CD4-positive, CD25-positive, alpha-beta regulatory T cell (primary cell): Measurements from ENCODE around the gene C11orf71. TPM values are rescaled to one million over a fixed set of nuclear protein-coding genes. Genes with fewer than 3 reads are reported as not detected.

ENCODE experiments used
- ATAC-seq, 2 donors: fragments of 150-1000 bp; cut with Tn5 transposase; one replicate each; pipeline ENCODE4 v1.10.0; 2021; ENCODE audit warnings: low read depth in 2 of 2, moderate number of reproducible peaks in 2 of 2, moderate library complexity in 1 of 2
- DNase-seq, 3 donors: peaks; one replicate each; pipeline versions ENCODE4 v3.0.0 to v3.0.0-alpha.2; 2012 to 2022; ENCODE audit warnings: mixed read lengths in 1 of 3
- H3K27ac ChIP-seq: one replicate; pipeline ENCODE4 v1.7.0; 2013; ENCODE audit warnings: mild to moderate bottlenecking, low read length; ENCODE audit not compliant: insufficient read depth, poor library complexity, severe bottlenecking
- H3K27me3 ChIP-seq: one replicate; pipeline ENCODE4 v1.7.0; 2013; ENCODE audit warnings: low read length; ENCODE audit not compliant: control insufficient read depth, insufficient read depth
- H3K36me3 ChIP-seq: one replicate; pipeline ENCODE4 v1.7.0; 2013; ENCODE audit warnings: mild to moderate bottlenecking, low read length, moderate library complexity; ENCODE audit not compliant: control insufficient read depth, insufficient read depth
- H3K4me1 ChIP-seq: 2 replicates; pipeline ENCODE4 v1.7.0; 2013; ENCODE audit warnings: mild to moderate bottlenecking, low read length; ENCODE audit not compliant: insufficient read depth, control insufficient read depth, poor library complexity, severe bottlenecking
- H3K4me3 ChIP-seq: one replicate; pipeline ENCODE4 v1.7.0; 2013; ENCODE audit warnings: low read depth, mild to moderate bottlenecking, low read length, moderate library complexity
- H3K9me3 ChIP-seq, 2 experiments: 1 replicate in 1 of 2; 2 replicates in 1 of 2; pipeline ENCODE4 v1.7.0; 2013; ENCODE audit warnings: low read length in 2 of 2, mild to moderate bottlenecking in 1 of 2, moderate library complexity in 1 of 2; ENCODE audit not compliant: control insufficient read depth in 2 of 2
- H3K27ac Mint-ChIP-seq, 3 donors: one replicate each; pipeline ENCODE4 v1.8.0; 2020 to 2022; ENCODE audit warnings: mild to moderate bottlenecking in 3 of 3, mixed read lengths in 3 of 3, moderate library complexity in 2 of 3
- H3K27me3 Mint-ChIP-seq: one replicate; pipeline ENCODE4 v1.8.0; 2022; ENCODE audit warnings: mild to moderate bottlenecking, mixed read lengths
- H3K36me3 Mint-ChIP-seq: one replicate; pipeline ENCODE4 v1.8.0; 2020; ENCODE audit warnings: mixed read lengths
- H3K4me1 Mint-ChIP-seq, 4 donors: one replicate each; pipeline ENCODE4 v1.8.0; 2020 to 2022; ENCODE audit warnings: mixed read lengths in 4 of 4, mild to moderate bottlenecking in 1 of 4
- H3K4me3 Mint-ChIP-seq, 4 donors: one replicate each; pipeline ENCODE4 v1.8.0; 2020 to 2022; ENCODE audit warnings: mild to moderate bottlenecking in 4 of 4, mixed read lengths in 4 of 4, moderate library complexity in 3 of 4
- H3K9me3 Mint-ChIP-seq, 7 donors: one replicate each; pipeline ENCODE4 v1.8.0; 2020 to 2022; ENCODE audit warnings: mixed read lengths in 7 of 7, mild to moderate bottlenecking in 3 of 7, moderate library complexity in 2 of 7
- polyA plus RNA-seq, 4 donors: library from polyadenylated mRNA; unstranded; fragments of 300-500 nt; fragmentation: Illumina TruSeq; gene quantifications; one replicate each; pipeline ENCODE4 v1.2.3, GENCODE V29; 2021
- total RNA-seq: library from RNA; stranded (reverse); gene quantifications from one replicate; pipeline ENCODE4 v1.2.3, GENCODE V29; 2022

C11orf71 gene
- total and polyA plus RNA-seq, 5 donors from 2014 or later = 11.4 to 17.2 (median 15.4) TPM

DNA sequence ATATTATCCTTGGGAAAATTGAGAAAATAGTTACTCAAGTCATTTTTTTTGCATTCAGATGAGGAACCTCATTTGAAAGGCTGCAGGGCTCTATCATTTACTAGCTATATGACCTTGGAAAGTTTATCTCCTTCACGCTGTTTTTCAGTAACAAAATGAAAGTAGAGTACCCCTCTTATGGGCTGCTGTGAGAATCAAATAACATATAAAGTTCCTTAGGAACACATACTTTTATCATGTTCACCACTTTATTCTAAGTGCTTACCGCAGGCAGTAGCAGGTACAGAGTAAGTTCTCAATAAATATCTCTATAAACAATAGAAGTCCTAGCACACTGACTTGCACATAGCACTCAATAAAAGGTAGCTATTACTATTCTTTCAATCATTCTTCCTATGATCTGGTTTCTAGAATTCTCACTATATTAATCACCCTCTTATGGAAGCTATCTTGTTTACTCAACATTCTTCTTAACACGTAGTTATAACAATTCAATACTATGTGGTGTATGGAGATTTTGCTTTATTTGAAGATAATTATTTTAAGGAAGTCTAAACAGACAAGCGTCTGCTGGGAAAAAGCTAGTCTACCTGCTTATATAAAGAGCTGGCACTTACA lies 1.9 kb downstream of the C11orf71 start:
- ATAC-seq (no peak), DNase-seq (no peak)
- Histone ChIP-seq H3K36me3 (peaks cover 3% of the 10 kb centered on the region), H3K4me3 (peak overlapping the region; percentile 88), H3K4me1 (peaks cover 31% of the 10 kb centered on the region), H3K27ac (no peak overlapping the region), H3K27me3 (no peaks in the 10 kb centered on the region), H3K9me3 (no peaks in the 10 kb centered on the region)
- peaks cover 11% of the 10 kb centered on the region for H3K36me3 Mint-ChIP-seq
- H3K27me3 Mint-ChIP-seq = peaks cover 4% of the 10 kb centered on the region
- peak overlapping the region; percentile 96 to 98 (median 96) for H3K4me3 Mint-ChIP-seq
- H3K4me1 Mint-ChIP-seq = peaks cover 25 to 60% (median 36%) of the 10 kb centered on the region in 4 donors
- no peaks in the 10 kb centered on the region for H3K9me3 Mint-ChIP-seq
- peak overlapping the region in 2 of 3 donors; percentile 99 for H3K27ac Mint-ChIP-seq

DNA sequence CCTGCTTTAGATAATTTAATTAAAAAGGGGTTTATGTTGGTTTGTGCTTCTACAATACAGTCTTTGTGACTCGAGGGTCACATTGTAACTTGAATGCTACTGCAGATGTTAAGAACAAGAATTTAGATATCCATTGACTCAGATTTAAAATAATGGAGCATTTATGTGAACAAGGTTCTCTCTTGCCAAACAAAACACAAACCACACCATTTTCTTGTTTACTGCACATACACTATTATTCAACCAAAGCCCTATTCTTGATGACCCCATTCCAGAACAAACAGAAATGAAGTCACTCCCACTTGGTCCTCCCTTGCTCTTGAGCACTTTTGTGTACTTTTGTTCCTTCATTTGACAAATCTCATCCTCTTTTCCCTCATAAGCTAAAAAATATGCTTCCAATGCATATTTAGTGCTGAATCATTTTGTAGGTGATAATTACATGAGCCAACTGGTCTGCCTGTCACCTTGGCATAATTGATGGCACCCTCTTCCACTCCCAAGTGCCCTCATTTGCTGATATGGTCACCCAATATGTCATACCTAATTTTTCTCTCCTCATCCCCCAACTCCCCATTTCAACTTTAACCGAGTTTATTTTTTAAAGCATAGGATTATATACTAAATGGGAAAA lies 2.8 kb downstream of the C11orf71 start:
- Mint-ChIP-seq H3K9me3 (no peaks in the 10 kb centered on the region), H3K4me1 (peaks cover 17 to 52% (median 32%) of the 10 kb centered on the region in 4 donors), H3K36me3 (peaks cover 7% of the 10 kb centered on the region), H3K27me3 (peaks cover 12% of the 10 kb centered on the region), H3K27ac (peak overlapping the region in 2 of 3 donors; percentile 12 to 83), H3K4me3 (peak overlapping the region in 1 of 4 donors; percentile 14)
- no peak for ATAC-seq
- Histone ChIP-seq H3K36me3 (no peaks in the 10 kb centered on the region), H3K4me1 (peaks cover 29% of the 10 kb centered on the region), H3K27me3 (no peaks in the 10 kb centered on the region), H3K9me3 (no peaks in the 10 kb centered on the region), H3K4me3 (no peak overlapping the region), H3K27ac (no peak overlapping the region)
- no peak for DNase-seq

DNA sequence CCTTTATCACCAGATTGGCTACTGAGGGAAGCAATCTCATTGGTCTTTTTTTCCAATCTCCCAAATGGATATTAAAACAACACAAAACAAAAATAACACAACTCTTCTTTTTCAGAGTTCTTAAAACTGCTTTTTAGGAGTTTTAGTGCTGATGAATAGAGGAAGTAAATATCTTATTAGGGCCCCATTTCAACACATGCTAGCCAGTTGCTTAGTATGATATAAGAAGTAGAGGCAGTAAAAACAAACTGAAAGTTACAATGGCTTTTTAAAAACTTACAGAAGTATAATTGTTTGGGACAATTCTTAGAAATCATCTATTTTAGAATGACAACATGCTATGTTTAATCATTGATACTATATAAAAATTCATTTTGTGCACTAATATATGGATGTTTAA lies 3.4 kb downstream of the C11orf71 start:
- DNase-seq = no peak
- no peak for ATAC-seq
- H3K27me3 Mint-ChIP-seq = peaks cover 12% of the 10 kb centered on the region
- H3K36me3 Mint-ChIP-seq = peaks cover 4% of the 10 kb centered on the region
- H3K4me3 ChIP-seq = no peak overlapping the region
- H3K9me3 ChIP-seq = no peaks in the 10 kb centered on the region
- H3K27me3 ChIP-seq = no peaks in the 10 kb centered on the region
- H3K4me1 ChIP-seq = peaks cover 26% of the 10 kb centered on the region
- no peaks in the 10 kb centered on the region for H3K9me3 Mint-ChIP-seq
- no peak overlapping the region for H3K27ac ChIP-seq
- no peaks in the 10 kb centered on the region for H3K36me3 ChIP-seq
- peaks cover 17 to 48% (median 29%) of the 10 kb centered on the region in 4 donors for H3K4me1 Mint-ChIP-seq
- H3K4me3 Mint-ChIP-seq = peak overlapping the region in 1 of 4 donors; percentile 14
- H3K27ac Mint-ChIP-seq = no peak overlapping the region

DNA sequence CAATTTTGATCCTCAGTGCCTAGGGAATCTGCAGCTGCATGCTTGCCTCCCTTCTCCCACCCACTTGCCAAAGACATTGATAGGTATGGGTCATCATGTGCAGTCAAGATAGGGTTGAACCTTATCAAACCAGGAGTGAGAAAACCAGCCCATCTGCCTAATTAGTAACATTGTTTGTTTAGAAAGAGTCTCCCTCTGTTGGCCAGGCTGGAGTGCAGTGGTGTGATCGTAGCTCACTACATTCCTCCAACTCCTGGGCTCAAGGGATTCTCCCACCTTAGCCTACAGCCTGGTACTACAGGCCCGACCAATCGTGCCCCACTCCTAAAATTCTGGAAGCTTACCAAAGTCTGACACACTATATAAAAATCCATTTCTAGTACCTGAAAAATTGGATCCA lies 4.6 kb downstream of the C11orf71 start:
- peaks cover 14% of the 10 kb centered on the region for H3K4me1 ChIP-seq
- H3K36me3 ChIP-seq = no peaks in the 10 kb centered on the region
- H3K27me3 Mint-ChIP-seq = peaks cover 12% of the 10 kb centered on the region
- peaks cover 0 to 1% (median 0%) of the 10 kb centered on the region in 7 donors for H3K9me3 Mint-ChIP-seq
- H3K27ac ChIP-seq = no peak overlapping the region
- peaks cover 4% of the 10 kb centered on the region for H3K36me3 Mint-ChIP-seq
- H3K27ac Mint-ChIP-seq = no peak overlapping the region
- no peak for ATAC-seq
- no peak overlapping the region for H3K4me3 Mint-ChIP-seq
- no peaks in the 10 kb centered on the region for H3K9me3 ChIP-seq
- H3K27me3 ChIP-seq = no peaks in the 10 kb centered on the region
- H3K4me1 Mint-ChIP-seq = peaks cover 17 to 39% (median 24%) of the 10 kb centered on the region in 4 donors
- no peak for DNase-seq
- no peak overlapping the region for H3K4me3 ChIP-seq

DNA sequence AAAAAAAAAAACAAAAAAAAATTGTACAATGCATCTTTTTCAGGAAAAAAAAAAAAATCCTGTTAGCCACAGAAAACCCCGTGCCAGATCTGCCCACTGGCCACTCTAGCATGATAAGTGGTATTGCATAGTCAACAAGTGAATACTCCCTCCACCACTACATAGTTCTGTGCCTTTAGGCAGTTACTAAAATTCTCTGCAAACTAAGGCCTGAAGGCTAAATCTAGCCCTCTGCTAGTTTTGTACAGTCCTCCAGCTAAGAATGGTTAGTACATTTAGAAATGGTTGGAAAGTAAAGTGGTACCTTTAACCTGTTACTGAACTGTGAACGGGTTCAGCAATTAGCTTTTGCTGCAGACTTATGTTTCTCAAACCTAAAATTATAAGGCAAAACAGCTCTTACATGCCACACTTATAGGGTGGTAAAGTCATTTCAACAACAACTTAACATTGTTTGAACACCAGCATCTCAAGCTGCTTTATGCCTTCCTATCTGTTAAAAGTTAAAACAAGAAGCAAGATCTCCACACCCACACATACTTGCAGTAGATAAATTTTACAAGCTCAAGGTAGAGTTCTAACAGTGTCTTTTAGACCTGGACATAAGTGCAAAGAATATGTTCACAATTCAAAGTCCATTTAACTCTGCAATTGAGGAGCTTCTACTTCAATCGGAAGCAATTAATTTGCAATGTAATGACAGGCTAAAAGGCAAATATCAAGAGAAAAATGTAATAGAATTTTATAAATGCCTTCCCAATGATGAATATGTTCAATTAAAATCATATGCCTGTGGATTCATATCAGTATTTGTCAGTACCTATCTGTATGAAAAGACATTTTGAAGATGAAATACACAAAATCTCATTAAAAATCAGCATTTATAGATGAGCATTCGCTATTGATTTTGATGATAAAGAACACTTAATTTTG lies 7.3 kb downstream of the C11orf71 start:
- H3K27ac Mint-ChIP-seq = no peak overlapping the region
- Histone ChIP-seq H3K4me1 (no peaks in the 10 kb centered on the region), H3K36me3 (no peaks in the 10 kb centered on the region), H3K27me3 (no peaks in the 10 kb centered on the region), H3K9me3 (no peaks in the 10 kb centered on the region), H3K4me3 (no peak overlapping the region), H3K27ac (no peak overlapping the region)
- no peak for DNase-seq
- peaks cover 19% of the 10 kb centered on the region for H3K27me3 Mint-ChIP-seq
- ATAC-seq = no peak
- H3K4me1 Mint-ChIP-seq = peaks cover 5 to 14% (median 9%) of the 10 kb centered on the region in 4 donors
- H3K9me3 Mint-ChIP-seq = peaks cover 0 to 1% (median 0%) of the 10 kb centered on the region in 7 donors
- no peak overlapping the region for H3K4me3 Mint-ChIP-seq
- peaks cover 4% of the 10 kb centered on the region for H3K36me3 Mint-ChIP-seq

DNA sequence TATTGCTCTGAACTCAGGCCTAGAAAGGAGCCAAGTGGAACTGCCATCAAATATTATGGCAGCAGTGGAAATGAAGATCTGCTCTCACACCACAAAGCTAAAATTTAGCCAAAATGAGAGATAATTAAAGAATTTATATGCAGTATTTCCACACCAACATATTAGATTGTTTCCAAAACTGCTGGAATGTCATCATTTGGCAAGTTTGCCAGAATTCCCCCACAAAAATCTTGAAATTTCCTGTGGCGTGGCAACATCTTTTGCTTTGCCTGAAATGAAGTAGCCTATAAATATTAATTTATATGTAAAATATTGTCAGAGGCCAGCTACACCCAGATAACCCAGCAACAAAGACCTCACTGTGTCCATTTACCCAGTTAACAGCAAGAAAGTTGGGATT lies 13.8 kb downstream of the C11orf71 start:
- H3K4me1 Mint-ChIP-seq = no peaks in the 10 kb centered on the region
- no peak overlapping the region for H3K4me3 Mint-ChIP-seq
- ATAC-seq = no peak
- no peak overlapping the region for H3K4me3 ChIP-seq
- H3K36me3 ChIP-seq = no peaks in the 10 kb centered on the region
- H3K27me3 ChIP-seq = peaks cover 16% of the 10 kb centered on the region
- peaks cover 3% of the 10 kb centered on the region in 2 experiments for H3K9me3 ChIP-seq
- H3K27me3 Mint-ChIP-seq = peaks cover 18% of the 10 kb centered on the region
- H3K4me1 ChIP-seq = no peaks in the 10 kb centered on the region
- no peak for DNase-seq
- no peak overlapping the region for H3K27ac ChIP-seq
- H3K27ac Mint-ChIP-seq = no peak overlapping the region
- no peaks in the 10 kb centered on the region for H3K36me3 Mint-ChIP-seq
- H3K9me3 Mint-ChIP-seq = peaks cover 0 to 7% (median 0%) of the 10 kb centered on the region in 7 donors

DNA sequence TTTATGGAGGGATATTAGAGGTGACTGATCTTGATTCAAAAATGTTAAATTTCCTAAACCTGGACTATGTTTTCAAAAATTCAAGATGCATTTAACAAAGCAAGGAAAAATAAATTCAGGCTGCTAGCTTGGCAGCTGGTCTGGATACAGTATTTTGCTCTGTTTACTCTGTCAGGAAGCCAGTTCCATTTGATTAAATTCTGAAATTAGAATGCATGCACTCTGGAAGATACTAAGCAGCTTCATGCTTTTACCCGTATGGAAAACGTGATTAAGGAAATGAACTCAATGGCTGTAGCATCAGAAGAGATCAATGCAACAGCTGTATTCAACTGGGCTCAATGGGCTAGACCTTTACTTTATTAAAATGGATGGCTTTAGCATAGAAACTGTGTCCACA lies 14.2 kb downstream of the C11orf71 start:
- no peaks in the 10 kb centered on the region for H3K4me1 ChIP-seq
- peaks cover 0 to 7% (median 0%) of the 10 kb centered on the region in 7 donors for H3K9me3 Mint-ChIP-seq
- no peaks in the 10 kb centered on the region for H3K4me1 Mint-ChIP-seq
- no peak overlapping the region for H3K27ac Mint-ChIP-seq
- peaks cover 16% of the 10 kb centered on the region for H3K27me3 ChIP-seq
- no peak overlapping the region for H3K4me3 ChIP-seq
- ATAC-seq (no peak), DNase-seq (no peak)
- no peaks in the 10 kb centered on the region for H3K36me3 Mint-ChIP-seq
- no peaks in the 10 kb centered on the region for H3K36me3 ChIP-seq
- peaks cover 3% of the 10 kb centered on the region in 2 experiments for H3K9me3 ChIP-seq
- no peak overlapping the region for H3K27ac ChIP-seq
- peaks cover 18% of the 10 kb centered on the region for H3K27me3 Mint-ChIP-seq
- H3K4me3 Mint-ChIP-seq = no peak overlapping the region
